ENCODE measurements around the gene BEND7.

DNA sequence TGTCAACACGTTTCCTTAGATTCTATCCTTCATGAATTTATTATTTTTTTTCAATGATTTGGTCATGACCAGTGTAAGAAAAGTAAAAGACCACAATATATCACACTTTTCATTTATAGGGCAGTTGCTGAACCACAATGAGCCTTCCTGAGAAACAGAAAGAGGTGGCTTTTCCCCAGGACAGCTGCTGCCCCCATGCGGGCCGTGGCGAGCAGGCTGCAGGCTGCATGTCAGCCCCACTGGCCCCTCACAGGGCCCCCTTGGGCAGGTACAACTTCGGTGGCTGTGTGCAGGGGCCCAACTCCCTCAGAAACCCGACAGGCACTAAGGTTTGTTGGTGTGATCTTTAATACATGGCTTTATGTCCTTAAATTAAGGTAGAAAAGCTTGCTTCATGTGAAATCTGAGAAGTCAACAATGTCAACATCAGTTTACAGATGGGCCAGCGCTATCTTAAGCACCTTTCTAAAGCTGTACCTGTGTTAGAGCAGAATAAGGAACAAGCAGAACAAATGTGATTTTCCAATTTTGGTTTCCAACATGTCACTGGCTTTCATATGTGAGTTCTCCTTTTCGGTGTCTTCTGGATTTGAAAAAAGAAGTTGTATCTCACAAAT, 10.6 kb downstream of the BEND7 start:
- TF ChIP-seq, protein P1, sequence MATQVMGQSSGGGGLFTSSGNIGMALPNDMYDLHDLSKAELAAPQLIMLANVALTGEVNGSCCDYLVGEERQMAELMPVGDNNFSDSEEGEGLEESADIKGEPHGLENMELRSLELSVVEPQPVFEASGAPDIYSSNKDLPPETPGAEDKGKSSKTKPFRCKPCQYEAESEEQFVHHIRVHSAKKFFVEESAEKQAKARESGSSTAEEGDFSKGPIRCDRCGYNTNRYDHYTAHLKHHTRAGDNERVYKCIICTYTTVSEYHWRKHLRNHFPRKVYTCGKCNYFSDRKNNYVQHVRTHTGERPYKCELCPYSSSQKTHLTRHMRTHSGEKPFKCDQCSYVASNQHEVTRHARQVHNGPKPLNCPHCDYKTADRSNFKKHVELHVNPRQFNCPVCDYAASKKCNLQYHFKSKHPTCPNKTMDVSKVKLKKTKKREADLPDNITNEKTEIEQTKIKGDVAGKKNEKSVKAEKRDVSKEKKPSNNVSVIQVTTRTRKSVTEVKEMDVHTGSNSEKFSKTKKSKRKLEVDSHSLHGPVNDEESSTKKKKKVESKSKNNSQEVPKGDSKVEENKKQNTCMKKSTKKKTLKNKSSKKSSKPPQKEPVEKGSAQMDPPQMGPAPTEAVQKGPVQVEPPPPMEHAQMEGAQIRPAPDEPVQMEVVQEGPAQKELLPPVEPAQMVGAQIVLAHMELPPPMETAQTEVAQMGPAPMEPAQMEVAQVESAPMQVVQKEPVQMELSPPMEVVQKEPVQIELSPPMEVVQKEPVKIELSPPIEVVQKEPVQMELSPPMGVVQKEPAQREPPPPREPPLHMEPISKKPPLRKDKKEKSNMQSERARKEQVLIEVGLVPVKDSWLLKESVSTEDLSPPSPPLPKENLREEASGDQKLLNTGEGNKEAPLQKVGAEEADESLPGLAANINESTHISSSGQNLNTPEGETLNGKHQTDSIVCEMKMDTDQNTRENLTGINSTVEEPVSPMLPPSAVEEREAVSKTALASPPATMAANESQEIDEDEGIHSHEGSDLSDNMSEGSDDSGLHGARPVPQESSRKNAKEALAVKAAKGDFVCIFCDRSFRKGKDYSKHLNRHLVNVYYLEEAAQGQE (IDR thresholded peaks at IDR 0.05; ENCODE audit: low read depth, low read length): no peak
- TF ChIP-seq, protein P2, sequence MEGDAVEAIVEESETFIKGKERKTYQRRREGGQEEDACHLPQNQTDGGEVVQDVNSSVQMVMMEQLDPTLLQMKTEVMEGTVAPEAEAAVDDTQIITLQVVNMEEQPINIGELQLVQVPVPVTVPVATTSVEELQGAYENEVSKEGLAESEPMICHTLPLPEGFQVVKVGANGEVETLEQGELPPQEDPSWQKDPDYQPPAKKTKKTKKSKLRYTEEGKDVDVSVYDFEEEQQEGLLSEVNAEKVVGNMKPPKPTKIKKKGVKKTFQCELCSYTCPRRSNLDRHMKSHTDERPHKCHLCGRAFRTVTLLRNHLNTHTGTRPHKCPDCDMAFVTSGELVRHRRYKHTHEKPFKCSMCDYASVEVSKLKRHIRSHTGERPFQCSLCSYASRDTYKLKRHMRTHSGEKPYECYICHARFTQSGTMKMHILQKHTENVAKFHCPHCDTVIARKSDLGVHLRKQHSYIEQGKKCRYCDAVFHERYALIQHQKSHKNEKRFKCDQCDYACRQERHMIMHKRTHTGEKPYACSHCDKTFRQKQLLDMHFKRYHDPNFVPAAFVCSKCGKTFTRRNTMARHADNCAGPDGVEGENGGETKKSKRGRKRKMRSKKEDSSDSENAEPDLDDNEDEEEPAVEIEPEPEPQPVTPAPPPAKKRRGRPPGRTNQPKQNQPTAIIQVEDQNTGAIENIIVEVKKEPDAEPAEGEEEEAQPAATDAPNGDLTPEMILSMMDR (IDR thresholded peaks at IDR 0.05): no peak
- TF ChIP-seq GABPA (IDR thresholded peaks at IDR 0.05; ENCODE audit: low read depth) (no peak), MEF2A (IDR thresholded peaks at IDR 0.05; ENCODE audit: borderline replicate concordance, low read depth) (no peak), POLR2AphosphoS5 (IDR thresholded peaks at IDR 0.05; ENCODE audit: low read depth, low read length) (no peak), EZH2phosphoT487 (IDR thresholded peaks at IDR 0.05; ENCODE audit: borderline replicate concordance, low read depth) (no peak), NFIC (IDR thresholded peaks at IDR 0.05; ENCODE audit: borderline replicate concordance) (no peak)
- TF ChIP-seq, protein P3, sequence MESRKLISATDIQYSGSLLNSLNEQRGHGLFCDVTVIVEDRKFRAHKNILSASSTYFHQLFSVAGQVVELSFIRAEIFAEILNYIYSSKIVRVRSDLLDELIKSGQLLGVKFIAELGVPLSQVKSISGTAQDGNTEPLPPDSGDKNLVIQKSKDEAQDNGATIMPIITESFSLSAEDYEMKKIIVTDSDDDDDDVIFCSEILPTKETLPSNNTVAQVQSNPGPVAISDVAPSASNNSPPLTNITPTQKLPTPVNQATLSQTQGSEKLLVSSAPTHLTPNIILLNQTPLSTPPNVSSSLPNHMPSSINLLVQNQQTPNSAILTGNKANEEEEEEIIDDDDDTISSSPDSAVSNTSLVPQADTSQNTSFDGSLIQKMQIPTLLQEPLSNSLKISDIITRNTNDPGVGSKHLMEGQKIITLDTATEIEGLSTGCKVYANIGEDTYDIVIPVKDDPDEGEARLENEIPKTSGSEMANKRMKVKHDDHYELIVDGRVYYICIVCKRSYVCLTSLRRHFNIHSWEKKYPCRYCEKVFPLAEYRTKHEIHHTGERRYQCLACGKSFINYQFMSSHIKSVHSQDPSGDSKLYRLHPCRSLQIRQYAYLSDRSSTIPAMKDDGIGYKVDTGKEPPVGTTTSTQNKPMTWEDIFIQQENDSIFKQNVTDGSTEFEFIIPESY (IDR thresholded peaks at IDR 0.05; ENCODE audit: borderline replicate concordance, low read depth): no peak
- TF ChIP-seq, protein P4, sequence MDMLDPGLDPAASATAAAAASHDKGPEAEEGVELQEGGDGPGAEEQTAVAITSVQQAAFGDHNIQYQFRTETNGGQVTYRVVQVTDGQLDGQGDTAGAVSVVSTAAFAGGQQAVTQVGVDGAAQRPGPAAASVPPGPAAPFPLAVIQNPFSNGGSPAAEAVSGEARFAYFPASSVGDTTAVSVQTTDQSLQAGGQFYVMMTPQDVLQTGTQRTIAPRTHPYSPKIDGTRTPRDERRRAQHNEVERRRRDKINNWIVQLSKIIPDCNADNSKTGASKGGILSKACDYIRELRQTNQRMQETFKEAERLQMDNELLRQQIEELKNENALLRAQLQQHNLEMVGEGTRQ (IDR thresholded peaks at IDR 0.05; ENCODE audit: borderline replicate concordance, low read depth, low read length): no peak
